Measurements from ENCODE around the gene MMP25. TPM values are rescaled to one million over a fixed set of nuclear protein-coding genes. Genes with fewer than 3 reads are reported as not detected.

MMP25 gene
- total RNA-seq, 3 donors from 2014 or later (not counting 1 experiment from before 2014, with no cell fraction given), result 2.0 to 62.2 (median 5.6) TPM

DNA sequence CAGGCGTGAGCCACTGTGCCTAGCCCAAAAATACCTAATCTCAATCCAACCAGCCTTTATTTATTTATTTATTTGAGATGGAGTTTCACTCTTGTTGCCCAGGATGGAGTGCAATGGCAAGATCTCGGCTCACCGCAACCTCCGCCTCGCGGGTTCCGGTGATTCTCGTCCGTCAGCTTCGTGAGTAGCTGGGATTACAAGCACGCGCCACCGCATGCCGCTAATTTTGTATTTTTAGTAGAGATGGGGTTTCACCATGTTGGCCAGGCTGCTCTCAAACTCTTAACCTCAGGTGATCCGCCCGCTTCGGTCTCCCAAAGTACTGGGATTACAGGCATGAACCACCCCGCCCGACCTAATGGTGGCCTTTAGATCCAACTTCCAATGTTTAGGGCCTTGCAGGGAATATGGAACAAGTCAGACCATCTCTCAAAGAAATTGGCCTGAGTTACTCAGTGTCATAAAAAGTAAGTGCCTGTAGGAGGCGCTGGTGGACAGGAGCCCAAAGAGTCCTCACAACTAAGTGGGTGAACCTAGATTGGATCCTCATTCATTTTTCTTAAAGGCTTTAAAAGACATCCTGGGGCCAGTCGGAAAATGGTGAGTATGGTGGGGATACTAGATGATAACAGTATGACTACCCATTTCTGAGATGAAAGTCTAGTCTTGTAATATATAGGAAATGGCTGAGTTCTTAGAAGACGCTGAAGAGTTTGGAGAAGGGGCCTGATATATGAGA is 48.1 kb downstream of the MMP25 start:
- no peaks in the 10 kb centered on the region for H3K27me3 Mint-ChIP-seq (ENCODE audit: low read depth in 2 of 2)
- H3K4me3 ChIP-seq (ENCODE audit: low read length), result no peak overlapping the region
- TF ChIP-seq, protein P1, sequence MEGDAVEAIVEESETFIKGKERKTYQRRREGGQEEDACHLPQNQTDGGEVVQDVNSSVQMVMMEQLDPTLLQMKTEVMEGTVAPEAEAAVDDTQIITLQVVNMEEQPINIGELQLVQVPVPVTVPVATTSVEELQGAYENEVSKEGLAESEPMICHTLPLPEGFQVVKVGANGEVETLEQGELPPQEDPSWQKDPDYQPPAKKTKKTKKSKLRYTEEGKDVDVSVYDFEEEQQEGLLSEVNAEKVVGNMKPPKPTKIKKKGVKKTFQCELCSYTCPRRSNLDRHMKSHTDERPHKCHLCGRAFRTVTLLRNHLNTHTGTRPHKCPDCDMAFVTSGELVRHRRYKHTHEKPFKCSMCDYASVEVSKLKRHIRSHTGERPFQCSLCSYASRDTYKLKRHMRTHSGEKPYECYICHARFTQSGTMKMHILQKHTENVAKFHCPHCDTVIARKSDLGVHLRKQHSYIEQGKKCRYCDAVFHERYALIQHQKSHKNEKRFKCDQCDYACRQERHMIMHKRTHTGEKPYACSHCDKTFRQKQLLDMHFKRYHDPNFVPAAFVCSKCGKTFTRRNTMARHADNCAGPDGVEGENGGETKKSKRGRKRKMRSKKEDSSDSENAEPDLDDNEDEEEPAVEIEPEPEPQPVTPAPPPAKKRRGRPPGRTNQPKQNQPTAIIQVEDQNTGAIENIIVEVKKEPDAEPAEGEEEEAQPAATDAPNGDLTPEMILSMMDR (IDR thresholded peaks at IDR 0.05), result peak; percentile 63
- peak overlapping the region; percentile 53 to 63 for H3K27ac Mint-ChIP-seq
- DNase-seq, result peak in 1 of 2 donors; percentile 84
- peak; percentile 44 to 62 (median 44) for ATAC-seq
- no peaks in the 10 kb centered on the region for H3K9me3 Mint-ChIP-seq
- peak overlapping the region; percentile 21 for H3K4me3 Mint-ChIP-seq
- H3K4me1 Mint-ChIP-seq, result peaks cover 11 to 24% of the 10 kb centered on the region in 2 donors
- no peaks in the 10 kb centered on the region for H3K36me3 Mint-ChIP-seq
- H3K36me3 ChIP-seq (ENCODE audit: control insufficient read depth, insufficient read depth, low read length), result no peaks in the 10 kb centered on the region
- no peaks in the 10 kb centered on the region for H3K9me3 ChIP-seq (ENCODE audit: control insufficient read depth, insufficient read depth, low read length)
- no peak overlapping the region for H3K27ac ChIP-seq (ENCODE audit: low read length)
- 92% methylated on average over 21 of the region's 22 CpGs for WGBS (ENCODE audit: insufficient coverage)
- H3K27me3 ChIP-seq (ENCODE audit: control insufficient read depth, insufficient read depth, low read length), result no peaks in the 10 kb centered on the region
- H3K4me1 ChIP-seq (ENCODE audit: control insufficient read depth, insufficient read depth, low read length), result peaks cover 24% of the 10 kb centered on the region
- intact Hi-C loops (cut with micrococcal nuclease), result loop anchor here (2.0 to 5.0 kb wide), 2 partner anchors 37 to 72 kb away; no protein-coding TSS in a partner anchor

DNA sequence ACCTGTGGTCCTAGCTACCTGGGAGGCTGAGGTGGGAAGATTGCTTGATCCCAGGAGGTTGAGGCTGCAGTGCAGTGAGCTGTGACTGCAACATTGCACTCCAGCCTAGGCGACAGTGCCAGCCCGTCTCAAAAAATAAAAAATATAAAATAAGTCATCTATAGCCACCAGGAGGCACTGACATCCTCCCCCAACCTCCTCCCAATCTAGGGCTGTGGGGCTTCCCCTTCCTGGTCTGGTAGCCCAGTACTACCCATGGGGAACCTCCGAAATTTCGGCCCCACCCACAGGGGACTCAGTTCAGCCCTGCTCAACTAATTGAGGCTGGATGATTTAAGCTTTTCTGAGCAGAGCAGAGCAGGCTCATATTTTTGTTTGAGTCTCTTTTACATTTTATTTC is 49.5 kb downstream of the MMP25 start:
- TF ChIP-seq, protein P1 (IDR thresholded peaks at IDR 0.05), result peak; percentile 42
- H3K4me1 ChIP-seq (ENCODE audit: control insufficient read depth, insufficient read depth, low read length), result peaks cover 38% of the 10 kb centered on the region
- intact Hi-C loops (cut with micrococcal nuclease), result loop anchor here (1.0 to 5.0 kb wide), 3 partner anchors 33 to 71 kb away; no protein-coding TSS in a partner anchor
- Mint-ChIP-seq H3K36me3 (no peaks in the 10 kb centered on the region), H3K4me3 (peak overlapping the region; percentile 6), H3K27me3 (ENCODE audit: low read depth in 2 of 2) (no peaks in the 10 kb centered on the region), H3K4me1 (peaks cover 15 to 34% of the 10 kb centered on the region in 2 donors), H3K9me3 (no peaks in the 10 kb centered on the region), H3K27ac (peak overlapping the region; percentile 43 to 65)
- H3K4me3 ChIP-seq (ENCODE audit: low read length), result no peak overlapping the region
- 2% methylated on average over 4 of the region's 4 CpGs for WGBS (ENCODE audit: insufficient coverage)
- DNase-seq, result peak; percentile 40 to 86
- no peaks in the 10 kb centered on the region for H3K27me3 ChIP-seq (ENCODE audit: control insufficient read depth, insufficient read depth, low read length)
- H3K36me3 ChIP-seq (ENCODE audit: control insufficient read depth, insufficient read depth, low read length), result no peaks in the 10 kb centered on the region
- H3K27ac ChIP-seq (ENCODE audit: low read length), result peak overlapping the region; percentile 61
- no peaks in the 10 kb centered on the region for H3K9me3 ChIP-seq (ENCODE audit: control insufficient read depth, insufficient read depth, low read length)
- peak; percentile 73 to 80 (median 75) for ATAC-seq

DNA sequence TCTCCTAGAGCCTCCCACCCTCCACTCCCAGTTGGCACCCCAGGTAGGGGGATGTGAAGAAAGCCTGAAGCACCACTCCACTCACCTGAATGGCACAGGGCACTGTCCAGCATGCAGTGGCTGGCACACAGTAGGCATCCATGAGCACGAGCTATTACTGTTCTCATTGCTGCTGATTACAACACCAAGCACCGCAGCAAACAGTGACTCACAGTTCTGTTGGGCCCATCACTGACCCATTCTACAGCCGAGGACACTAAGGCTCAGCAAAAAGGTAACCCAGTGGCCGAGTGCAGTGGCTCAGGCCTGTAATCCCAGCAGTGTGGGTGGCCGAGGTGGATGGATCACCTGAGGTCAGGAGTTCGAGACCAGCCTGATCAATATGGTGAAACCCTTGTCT is 50.0 kb downstream of the MMP25 start:
- ATAC-seq (no peak), DNase-seq (no peak)
- H3K27ac Mint-ChIP-seq, result peak overlapping the region; percentile 43 to 65
- Histone ChIP-seq H3K36me3 (ENCODE audit: control insufficient read depth, insufficient read depth, low read length) (no peaks in the 10 kb centered on the region), H3K4me1 (ENCODE audit: control insufficient read depth, insufficient read depth, low read length) (peaks cover 43% of the 10 kb centered on the region), H3K27me3 (ENCODE audit: control insufficient read depth, insufficient read depth, low read length) (no peaks in the 10 kb centered on the region), H3K27ac (ENCODE audit: low read length) (peak overlapping the region; percentile 61), H3K4me3 (ENCODE audit: low read length) (no peak overlapping the region), H3K9me3 (ENCODE audit: control insufficient read depth, insufficient read depth, low read length) (no peaks in the 10 kb centered on the region)
- H3K4me1 Mint-ChIP-seq, result peaks cover 20 to 39% of the 10 kb centered on the region in 2 donors
- TF ChIP-seq, protein P1 (IDR thresholded peaks at IDR 0.05), result no peak
- intact Hi-C loops (cut with micrococcal nuclease), result loop anchor here (1.0 to 5.0 kb wide), 2 partner anchors 33 to 39 kb away; no protein-coding TSS in a partner anchor
- no peaks in the 10 kb centered on the region for H3K9me3 Mint-ChIP-seq
- 94% methylated on average over 6 of the region's 6 CpGs for WGBS (ENCODE audit: insufficient coverage)
- H3K4me3 Mint-ChIP-seq, result no peak overlapping the region
- no peaks in the 10 kb centered on the region for H3K27me3 Mint-ChIP-seq (ENCODE audit: low read depth in 2 of 2)
- H3K36me3 Mint-ChIP-seq, result no peaks in the 10 kb centered on the region

All from natural killer cell (primary cell).